Urothelium cell line (cell line): ENCODE data around the gene ZBTB25.

Source experiments
- DNase-seq: peaks from one replicate; pipeline ENCODE4 v3.0.0; 2011; ENCODE audit warnings: low spot score, mixed read lengths
- FAIRE-seq: peaks from 2 replicates; lab custom pipeline; 2011; peaks lifted over from hg19 to GRCh38; lab: Jason Lieb, UNC

Gene ZBTB25

GRCh38 chr14:64488590-64489099 is 15.0 kb downstream of the ZBTB25 start:
- FAIRE-seq (no peak), DNase-seq (no peak)

- no peak for DNase-seq
- FAIRE-seq: no peak
Measured at GRCh38 chr14:64478634-64479250, 24.9 kb downstream of the ZBTB25 start.

GRCh38 chr14:64476438-64476837 is 27.2 kb downstream of the ZBTB25 start:
- no peak for FAIRE-seq

GRCh38 chr14:64475585-64476273 is 27.9 kb downstream of the ZBTB25 start:
- FAIRE-seq: peak; percentile 91
- DNase-seq: no peak

More at GRCh38 chr14:64476438-64476837, 27.2 kb downstream of the ZBTB25 start:
- no peak for DNase-seq

- DNase-seq (no peak), FAIRE-seq (no peak)
Measured at GRCh38 chr14:64474698-64475097, 28.9 kb downstream of the ZBTB25 start.

- FAIRE-seq: peak; percentile 69
Measured at GRCh38 chr14:64474041-64474440, 29.6 kb downstream of the ZBTB25 start.

GRCh38 chr14:64468451-64468850 is 35.2 kb downstream of the ZBTB25 start:
- DNase-seq: no peak
- FAIRE-seq: no peak

More at GRCh38 chr14:64474041-64474440, 29.6 kb downstream of the ZBTB25 start:
- no peak for DNase-seq

- no peak for FAIRE-seq
- DNase-seq: no peak
Measured at GRCh38 chr14:64467566-64467965, 36.1 kb downstream of the ZBTB25 start.

- no peak for DNase-seq
- peak; percentile 89 for FAIRE-seq
Measured at GRCh38 chr14:64467101-64467500, 36.5 kb downstream of the ZBTB25 start.

- FAIRE-seq (peak; percentile 65), DNase-seq (peak; percentile 76)
Measured at GRCh38 chr14:64465831-64466554, 37.6 kb downstream of the ZBTB25 start.

- DNase-seq (peak; percentile 95), FAIRE-seq (peak; percentile 93)
Measured at GRCh38 chr14:64465191-64465822, 38.3 kb downstream of the ZBTB25 start, which contains the start of gene AKAP5. AKAP5 (plus strand) TSS chr14:64465499; CDS start chr14:64468395, 2,896 bp downstream.

GRCh38 chr14:64464651-64465050 is 39.0 kb downstream of the ZBTB25 start:
- peak; percentile 29 for DNase-seq

GRCh38 chr14:64463873-64464272 is 39.8 kb downstream of the ZBTB25 start:
- FAIRE-seq: no peak
- DNase-seq: no peak

More at GRCh38 chr14:64464651-64465050, 39.0 kb downstream of the ZBTB25 start:
- peak; percentile 48 for FAIRE-seq

- DNase-seq (no peak), FAIRE-seq (no peak)
Measured at GRCh38 chr14:64463195-64463594, 40.4 kb downstream of the ZBTB25 start.

GRCh38 chr14:64461221-64461620 is 42.4 kb downstream of the ZBTB25 start:
- DNase-seq (no peak), FAIRE-seq (no peak)

- DNase-seq (no peak), FAIRE-seq (peak; percentile 32)
Measured at GRCh38 chr14:64459405-64460136, 44.1 kb downstream of the ZBTB25 start.

- DNase-seq (no peak), FAIRE-seq (no peak)
Measured at GRCh38 chr14:64454671-64455070, 49.0 kb downstream of the ZBTB25 start.

- DNase-seq (no peak), FAIRE-seq (no peak)
Measured at GRCh38 chr14:64450255-64450654, 53.4 kb downstream of the ZBTB25 start.

- DNase-seq (no peak), FAIRE-seq (no peak)
Measured at GRCh38 chr14:64447876-64448670, 55.6 kb downstream of the ZBTB25 start.
